Measurements from ENCODE around the gene PRICKLE1.

PRICKLE1 gene

DNA sequence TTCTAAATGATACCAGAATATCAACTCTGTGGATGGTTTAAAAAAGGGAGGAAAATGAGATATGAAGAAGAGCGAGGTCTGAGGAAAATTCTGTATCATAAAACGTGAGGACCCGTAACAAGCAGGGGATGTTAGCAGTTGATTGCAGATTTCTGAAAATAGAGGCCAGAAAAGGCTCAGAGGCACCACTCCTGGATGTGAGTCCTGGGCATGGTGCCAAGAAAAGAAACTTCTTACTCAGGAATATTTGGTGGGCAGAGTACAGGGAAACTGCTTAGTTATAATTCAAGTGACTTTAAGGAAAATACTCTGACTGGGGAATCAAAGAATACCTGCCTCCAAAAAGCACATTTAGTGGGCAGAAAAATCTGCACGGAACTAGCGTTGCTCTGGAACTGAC, 85.5 kb downstream of the PRICKLE1 start:
- TF ChIP-seq, protein P1, sequence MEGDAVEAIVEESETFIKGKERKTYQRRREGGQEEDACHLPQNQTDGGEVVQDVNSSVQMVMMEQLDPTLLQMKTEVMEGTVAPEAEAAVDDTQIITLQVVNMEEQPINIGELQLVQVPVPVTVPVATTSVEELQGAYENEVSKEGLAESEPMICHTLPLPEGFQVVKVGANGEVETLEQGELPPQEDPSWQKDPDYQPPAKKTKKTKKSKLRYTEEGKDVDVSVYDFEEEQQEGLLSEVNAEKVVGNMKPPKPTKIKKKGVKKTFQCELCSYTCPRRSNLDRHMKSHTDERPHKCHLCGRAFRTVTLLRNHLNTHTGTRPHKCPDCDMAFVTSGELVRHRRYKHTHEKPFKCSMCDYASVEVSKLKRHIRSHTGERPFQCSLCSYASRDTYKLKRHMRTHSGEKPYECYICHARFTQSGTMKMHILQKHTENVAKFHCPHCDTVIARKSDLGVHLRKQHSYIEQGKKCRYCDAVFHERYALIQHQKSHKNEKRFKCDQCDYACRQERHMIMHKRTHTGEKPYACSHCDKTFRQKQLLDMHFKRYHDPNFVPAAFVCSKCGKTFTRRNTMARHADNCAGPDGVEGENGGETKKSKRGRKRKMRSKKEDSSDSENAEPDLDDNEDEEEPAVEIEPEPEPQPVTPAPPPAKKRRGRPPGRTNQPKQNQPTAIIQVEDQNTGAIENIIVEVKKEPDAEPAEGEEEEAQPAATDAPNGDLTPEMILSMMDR (IDR thresholded peaks at IDR 0.05; ENCODE audit: insufficient read depth, low read depth, low read length, missing control alignments): no peak
- DNase-seq (ENCODE audit: low read depth): no peak
- no peak overlapping the region for H3K4me3 ChIP-seq (ENCODE audit: low read depth, low read length)

GRCh38 chr12:42502682-42503081, 86.9 kb downstream of the PRICKLE1 start:
- TF ChIP-seq, protein P1 (IDR thresholded peaks at IDR 0.05; ENCODE audit: insufficient read depth, low read depth, low read length, missing control alignments): no peak
- H3K4me3 ChIP-seq (ENCODE audit: low read depth, low read length): no peak overlapping the region
- DNase-seq (ENCODE audit: low read depth): no peak

DNA sequence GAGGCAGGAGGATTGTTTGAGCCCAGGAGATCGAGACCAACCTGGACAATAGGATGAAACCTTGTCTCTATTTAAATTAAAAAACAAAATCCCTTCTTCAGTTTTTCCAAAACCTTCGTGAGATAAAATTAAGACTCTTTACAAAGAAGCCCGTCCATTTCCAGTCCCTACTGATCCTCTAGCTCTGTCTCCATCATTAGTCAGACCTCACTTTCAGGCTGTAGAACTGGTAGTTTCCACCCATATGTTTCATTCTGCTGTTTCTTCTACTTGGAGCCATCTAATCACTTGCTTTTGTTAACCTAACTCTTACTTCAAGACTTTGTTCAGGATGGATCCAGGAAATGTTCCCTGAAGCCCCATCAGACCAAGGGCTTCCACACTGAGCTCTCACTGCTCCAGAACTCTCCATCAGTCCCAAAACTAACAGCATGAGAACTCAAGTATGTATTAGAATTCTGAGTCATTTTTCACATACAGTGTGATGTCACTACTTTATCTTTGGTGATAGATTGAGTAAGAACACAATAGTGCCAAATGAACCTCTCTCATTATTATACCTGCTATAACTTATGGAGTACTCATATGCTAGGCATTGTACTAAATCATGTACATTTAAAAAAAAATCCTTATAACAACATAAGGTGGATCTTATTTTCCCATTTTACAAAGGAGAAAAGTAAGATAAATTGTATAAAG, 90.8 kb downstream of the PRICKLE1 start:
- no peak overlapping the region for H3K4me3 ChIP-seq (ENCODE audit: low read depth, low read length)
- no peak for DNase-seq (ENCODE audit: low read depth)
- TF ChIP-seq, protein P1 (IDR thresholded peaks at IDR 0.05; ENCODE audit: insufficient read depth, low read depth, low read length, missing control alignments): no peak

GRCh38 chr12:42496886-42497285, 92.7 kb downstream of the PRICKLE1 start:
- no peak overlapping the region for H3K4me3 ChIP-seq (ENCODE audit: low read depth, low read length)
- DNase-seq (ENCODE audit: low read depth): no peak
- TF ChIP-seq, protein P1 (IDR thresholded peaks at IDR 0.05; ENCODE audit: insufficient read depth, low read depth, low read length, missing control alignments): no peak

GRCh38 chr12:42495244-42495643, 94.3 kb downstream of the PRICKLE1 start:
- no peak for DNase-seq (ENCODE audit: low read depth)
- TF ChIP-seq, protein P1 (IDR thresholded peaks at IDR 0.05; ENCODE audit: insufficient read depth, low read depth, low read length, missing control alignments): no peak
- no peak overlapping the region for H3K4me3 ChIP-seq (ENCODE audit: low read depth, low read length)

- H3K4me3 ChIP-seq (ENCODE audit: low read depth, low read length): no peak overlapping the region
- TF ChIP-seq, protein P1 (IDR thresholded peaks at IDR 0.05; ENCODE audit: insufficient read depth, low read depth, low read length, missing control alignments): no peak
- no peak for DNase-seq (ENCODE audit: low read depth)
These were observed 97.3 kb downstream of the PRICKLE1 start for GRCh38 chr12:42492267-42492666.

Measured in GM12865 (cell line).